HEK293 (cell line): ENCODE results near the gene GJB3.

Source experiments
- CTCF ChIA-PET: fragments of 350-600 bp; formaldehyde crosslinking; extraction: SDS; loops from one replicate; lab custom pipeline; 2021; ENCODE audit warnings: antibody characterized with exemption; lab: Yijun Ruan, JAX
- POLR2A ChIA-PET: fragments of 300-600 bp; formaldehyde crosslinking; extraction: SDS; loops from one replicate; lab custom pipeline; 2020; ENCODE audit warnings: antibody characterized with exemption, inconsistent platforms; lab: Yijun Ruan, JAX
- H3K27ac ChIP-seq: fragments of 200-500 bp; sonication (Bioruptor generic); 2 replicates; pipeline ENCODE4 v1.5.1; 2014; ENCODE audit warnings: low read depth, low read length, control low read depth, inconsistent platforms; ENCODE audit errors: extremely low read depth
- H3K36me3 ChIP-seq, 2 experiments: fragments of 200-500 bp in 1 of 2; sonication (Bioruptor generic) in 1 of 2; 1 replicate in 1 of 2; 2 replicates in 1 of 2; pipeline ENCODE4 v1.5.1; 2014 to 2017; ENCODE audit warnings: inconsistent platforms in 2 of 2, low read length in 2 of 2; ENCODE audit not compliant: control insufficient read depth in 2 of 2, insufficient read depth in 1 of 2
- H3K4me1 ChIP-seq: fragments of 200-500 bp; sonication (Bioruptor generic); 2 replicates; pipeline ENCODE4 v1.5.1; 2014; ENCODE audit warnings: mild to moderate bottlenecking, low read length, inconsistent platforms; ENCODE audit not compliant: control insufficient read depth, insufficient read depth
- H3K4me3 ChIP-seq: 2 replicates; pipeline ENCODE4 v1.5.1; 2011; ENCODE audit warnings: low read depth, mild to moderate bottlenecking, control low read depth, low read length, moderate library complexity
- H3K9me3 ChIP-seq: fragments of 200-500 bp; sonication (Bioruptor generic); 2 replicates; pipeline ENCODE4 v1.5.1; 2014; ENCODE audit warnings: low read depth, low read length, inconsistent platforms; ENCODE audit not compliant: control insufficient read depth, insufficient read depth
- IKZF3 ChIP-seq: fragments of 450-650 bp; IDR thresholded peaks from 2 replicates; pipeline ENCODE4 v1.5.0; 2018; ENCODE audit warnings: missing biosample characterization, mild to moderate bottlenecking, missing genetic modification characterization, moderate library complexity
- KLF1 ChIP-seq: fragments of 450-650 bp; formaldehyde crosslinking; IDR thresholded peaks from 2 replicates; pipeline ENCODE4 v1.5.1; 2016; ENCODE audit warnings: missing biosample characterization, missing genetic modification characterization
- KLF16 ChIP-seq: fragments of 450-650 bp; formaldehyde crosslinking; IDR thresholded peaks from 2 replicates; pipeline ENCODE4 v1.5.1; 2017; ENCODE audit warnings: missing biosample characterization, missing genetic modification characterization
- REPIN1 ChIP-seq: fragments of 450-650 bp; formaldehyde crosslinking; IDR thresholded peaks from 2 replicates; pipeline ENCODE4 v1.5.1; 2017; ENCODE audit warnings: missing biosample characterization, missing genetic modification characterization, low read depth
- SCRT1 ChIP-seq: fragments of 450-650 bp; formaldehyde crosslinking; IDR thresholded peaks from 2 replicates; pipeline ENCODE4 v1.5.1; 2016; ENCODE audit warnings: missing biosample characterization, missing genetic modification characterization, borderline replicate concordance
- SCRT2 ChIP-seq: fragments of 450-650 bp; formaldehyde crosslinking; IDR thresholded peaks from 2 replicates; pipeline ENCODE4 v1.5.1; 2016; ENCODE audit warnings: missing biosample characterization, missing genetic modification characterization
- ZBTB11 ChIP-seq: fragments of 450-650 bp; formaldehyde crosslinking; conservative IDR thresholded peaks from 2 replicates; pipeline ENCODE4 v1.5.1; 2016; ENCODE audit warnings: low read depth, missing biosample characterization, missing genetic modification characterization
- ZFP37 ChIP-seq: fragments of 450-650 bp; formaldehyde crosslinking; IDR thresholded peaks from 2 replicates; pipeline ENCODE4 v1.5.1; 2016; ENCODE audit warnings: missing biosample characterization, missing genetic modification characterization
- ZNF138 ChIP-seq: fragments of 450-650 bp; formaldehyde crosslinking; IDR thresholded peaks from 2 replicates; pipeline ENCODE4 v1.5.1; 2016; ENCODE audit warnings: missing biosample characterization, missing genetic modification characterization, borderline replicate concordance
- ZNF292 ChIP-seq: fragments of 450-650 bp; formaldehyde crosslinking; IDR thresholded peaks from 2 replicates; pipeline ENCODE4 v1.5.1; 2016; ENCODE audit warnings: low read depth, missing biosample characterization, missing genetic modification characterization, borderline replicate concordance
- ZNF404 ChIP-seq: fragments of 450-650 bp; formaldehyde crosslinking; IDR thresholded peaks from 2 replicates; pipeline ENCODE4 v1.5.1; 2017; ENCODE audit warnings: missing biosample characterization, missing genetic modification characterization
- ZNF449 ChIP-seq: fragments of 450-650 bp; formaldehyde crosslinking; IDR thresholded peaks from 2 replicates; pipeline ENCODE4 v1.5.1; 2017; ENCODE audit warnings: missing biosample characterization, mild to moderate bottlenecking, missing genetic modification characterization, moderate library complexity
- ZNF48 ChIP-seq: fragments of 450-650 bp; formaldehyde crosslinking; IDR thresholded peaks from 2 replicates; pipeline ENCODE4 v1.5.1; 2016; ENCODE audit warnings: missing biosample characterization, missing genetic modification characterization
- TF ChIP-seq, protein P1 (sequence below): fragments of 450-650 bp; formaldehyde crosslinking; IDR thresholded peaks from 2 replicates; pipeline ENCODE4 v1.5.1; 2016; ENCODE audit warnings: missing biosample characterization, missing genetic modification characterization, borderline replicate concordance
- TF ChIP-seq, protein P2 (sequence below): fragments of 450-650 bp; formaldehyde crosslinking; IDR thresholded peaks from 2 replicates; pipeline ENCODE4 v1.5.1; 2016; ENCODE audit warnings: missing biosample characterization, missing genetic modification characterization

The GJB3 gene

GRCh38 chr1:34761776-34762307 lies 19.2 kb upstream of the GJB3 start:
- Histone ChIP-seq H3K27ac (no peak overlapping the region), H3K36me3 (no peaks in the 10 kb centered on the region), H3K4me1 (no peaks in the 10 kb centered on the region), H3K9me3 (no peaks in the 10 kb centered on the region), H3K4me3 (no peak overlapping the region)
- CTCF ChIA-PET, result interaction anchor here (0.7 kb wide), 1 partner anchor 13 kb away, joined by 4 read pairs; no protein-coding TSS in a partner anchor
- POLR2A ChIA-PET, result no interaction called here
- TF ChIP-seq SCRT1 (tag by site-specific recombination), result peak; percentile 57; the same call in 1 of the 2 replicates
- peak; percentile 84 for TF ChIP-seq SCRT2 (tag by site-specific recombination)
- no peak for TF ChIP-seq REPIN1 (tag by site-specific recombination)
- TF ChIP-seq ZNF292 (tag by site-specific recombination), result no peak
- TF ChIP-seq ZNF449 (tag by site-specific recombination), result no peak
- TF ChIP-seq KLF16, result no peak
- TF ChIP-seq ZFP37, result no peak
- TF ChIP-seq, protein P1, sequence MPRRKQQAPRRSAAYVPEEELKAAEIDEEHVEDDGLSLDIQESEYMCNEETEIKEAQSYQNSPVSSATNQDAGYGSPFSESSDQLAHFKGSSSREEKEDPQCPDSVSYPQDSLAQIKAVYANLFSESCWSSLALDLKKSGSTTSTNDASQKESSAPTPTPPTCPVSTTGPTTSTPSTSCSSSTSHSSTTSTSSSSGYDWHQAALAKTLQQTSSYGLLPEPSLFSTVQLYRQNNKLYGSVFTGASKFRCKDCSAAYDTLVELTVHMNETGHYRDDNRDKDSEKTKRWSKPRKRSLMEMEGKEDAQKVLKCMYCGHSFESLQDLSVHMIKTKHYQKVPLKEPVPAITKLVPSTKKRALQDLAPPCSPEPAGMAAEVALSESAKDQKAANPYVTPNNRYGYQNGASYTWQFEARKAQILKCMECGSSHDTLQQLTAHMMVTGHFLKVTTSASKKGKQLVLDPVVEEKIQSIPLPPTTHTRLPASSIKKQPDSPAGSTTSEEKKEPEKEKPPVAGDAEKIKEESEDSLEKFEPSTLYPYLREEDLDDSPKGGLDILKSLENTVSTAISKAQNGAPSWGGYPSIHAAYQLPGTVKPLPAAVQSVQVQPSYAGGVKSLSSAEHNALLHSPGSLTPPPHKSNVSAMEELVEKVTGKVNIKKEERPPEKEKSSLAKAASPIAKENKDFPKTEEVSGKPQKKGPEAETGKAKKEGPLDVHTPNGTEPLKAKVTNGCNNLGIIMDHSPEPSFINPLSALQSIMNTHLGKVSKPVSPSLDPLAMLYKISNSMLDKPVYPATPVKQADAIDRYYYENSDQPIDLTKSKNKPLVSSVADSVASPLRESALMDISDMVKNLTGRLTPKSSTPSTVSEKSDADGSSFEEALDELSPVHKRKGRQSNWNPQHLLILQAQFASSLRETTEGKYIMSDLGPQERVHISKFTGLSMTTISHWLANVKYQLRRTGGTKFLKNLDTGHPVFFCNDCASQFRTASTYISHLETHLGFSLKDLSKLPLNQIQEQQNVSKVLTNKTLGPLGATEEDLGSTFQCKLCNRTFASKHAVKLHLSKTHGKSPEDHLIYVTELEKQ (tag by site-specific recombination), result no peak

- TF ChIP-seq KLF1 (tag by site-specific recombination), result peak; percentile 68
- TF ChIP-seq ZNF138, result no peak
- TF ChIP-seq, protein P2, sequence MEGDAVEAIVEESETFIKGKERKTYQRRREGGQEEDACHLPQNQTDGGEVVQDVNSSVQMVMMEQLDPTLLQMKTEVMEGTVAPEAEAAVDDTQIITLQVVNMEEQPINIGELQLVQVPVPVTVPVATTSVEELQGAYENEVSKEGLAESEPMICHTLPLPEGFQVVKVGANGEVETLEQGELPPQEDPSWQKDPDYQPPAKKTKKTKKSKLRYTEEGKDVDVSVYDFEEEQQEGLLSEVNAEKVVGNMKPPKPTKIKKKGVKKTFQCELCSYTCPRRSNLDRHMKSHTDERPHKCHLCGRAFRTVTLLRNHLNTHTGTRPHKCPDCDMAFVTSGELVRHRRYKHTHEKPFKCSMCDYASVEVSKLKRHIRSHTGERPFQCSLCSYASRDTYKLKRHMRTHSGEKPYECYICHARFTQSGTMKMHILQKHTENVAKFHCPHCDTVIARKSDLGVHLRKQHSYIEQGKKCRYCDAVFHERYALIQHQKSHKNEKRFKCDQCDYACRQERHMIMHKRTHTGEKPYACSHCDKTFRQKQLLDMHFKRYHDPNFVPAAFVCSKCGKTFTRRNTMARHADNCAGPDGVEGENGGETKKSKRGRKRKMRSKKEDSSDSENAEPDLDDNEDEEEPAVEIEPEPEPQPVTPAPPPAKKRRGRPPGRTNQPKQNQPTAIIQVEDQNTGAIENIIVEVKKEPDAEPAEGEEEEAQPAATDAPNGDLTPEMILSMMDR (tag by site-specific recombination), result no peak
- Histone ChIP-seq H3K9me3 (no peaks in the 10 kb centered on the region), H3K4me1 (no peaks in the 10 kb centered on the region), H3K27ac (no peak overlapping the region), H3K4me3 (no peak overlapping the region), H3K36me3 (no peaks in the 10 kb centered on the region)
- POLR2A ChIA-PET, result no interaction called here
- CTCF ChIA-PET, result interaction anchor here (0.9 kb wide), 1 partner anchor 16 kb away, joined by 3 read pairs; no protein-coding TSS in a partner anchor
These were observed 18.4 kb upstream of the GJB3 start for GRCh38 chr1:34762474-34763141.

- Histone ChIP-seq H3K27ac (no peak overlapping the region), H3K4me3 (no peak overlapping the region), H3K9me3 (no peaks in the 10 kb centered on the region), H3K36me3 (no peaks in the 10 kb centered on the region), H3K4me1 (no peaks in the 10 kb centered on the region)
- POLR2A ChIA-PET, result no interaction called here
- CTCF ChIA-PET, result interaction anchor here (0.9 kb wide), 1 partner anchor 17 kb away, joined by 3 read pairs; no protein-coding TSS in a partner anchor
- TF ChIP-seq ZBTB11 (tag by site-specific recombination) (no peak), IKZF3 (tag by site-specific recombination) (no peak), ZNF404 (tag by site-specific recombination) (no peak), ZNF48 (no peak)
These were observed 17.8 kb upstream of the GJB3 start for GRCh38 chr1:34763142-34763781.
